ENCODE results near the gene PDZD2. TPM values are rescaled to one million over a fixed set of nuclear protein-coding genes. Genes with fewer than 3 reads are reported as not detected.

The PDZD2 gene
- total RNA-seq, 1 experiment from 2014 or later, result not detected

- no peak for DNase-seq (ENCODE audit: low spot score)
These were observed 227.2 kb downstream of the PDZD2 start for GRCh38 chr5:31866166-31866565.

GRCh38 chr5:31867219-31867618 lies 228.3 kb downstream of the PDZD2 start:
- DNase-seq (ENCODE audit: low spot score), result no peak

- DNase-seq (ENCODE audit: low spot score), result no peak
These were observed 241.5 kb downstream of the PDZD2 start for GRCh38 chr5:31880449-31880848.

DNA sequence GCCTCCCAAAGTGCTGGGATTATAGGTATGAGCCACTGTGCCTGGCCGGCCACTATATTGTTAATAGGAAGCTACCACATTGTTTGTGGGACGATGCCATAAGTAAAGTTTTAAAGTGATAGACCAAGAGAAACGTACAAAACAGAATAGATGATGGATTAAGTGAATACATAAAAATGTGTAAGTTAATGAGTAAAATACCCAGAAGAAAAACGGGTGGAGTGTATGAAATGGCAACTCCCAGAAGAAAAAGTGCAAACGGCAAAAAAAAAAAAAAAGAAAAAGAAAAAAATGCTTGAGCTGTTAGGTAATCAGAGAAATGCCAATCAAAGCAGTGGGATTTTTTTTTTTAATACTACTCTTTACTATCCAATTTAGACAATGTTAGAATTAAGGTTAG lies 246.0 kb downstream of the PDZD2 start:
- no peak for DNase-seq (ENCODE audit: low spot score)

- DNase-seq (ENCODE audit: low spot score), result no peak
These were observed 247.3 kb downstream of the PDZD2 start for GRCh38 chr5:31886206-31886605.

DNA sequence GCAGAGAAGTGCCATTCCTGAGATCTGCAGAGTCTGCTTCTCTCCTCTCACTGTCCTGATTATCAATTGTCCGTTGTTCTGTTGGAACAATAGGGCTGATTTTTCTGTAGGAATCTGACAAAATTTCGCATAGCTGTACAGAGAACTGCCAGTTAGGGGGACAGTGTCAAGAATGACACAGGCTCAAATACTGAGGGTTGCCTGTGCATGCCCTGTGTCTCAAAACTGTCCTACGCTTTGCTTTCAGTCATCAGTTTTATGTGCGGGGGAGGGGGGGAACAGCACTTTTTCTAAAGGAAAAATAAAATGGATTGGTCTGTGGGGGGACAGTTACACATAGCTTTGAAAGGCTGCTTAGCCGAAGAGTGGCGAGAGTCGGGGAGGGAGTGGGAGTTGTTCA lies 248.6 kb downstream of the PDZD2 start:
- DNase-seq (ENCODE audit: low spot score), result no peak

DNA sequence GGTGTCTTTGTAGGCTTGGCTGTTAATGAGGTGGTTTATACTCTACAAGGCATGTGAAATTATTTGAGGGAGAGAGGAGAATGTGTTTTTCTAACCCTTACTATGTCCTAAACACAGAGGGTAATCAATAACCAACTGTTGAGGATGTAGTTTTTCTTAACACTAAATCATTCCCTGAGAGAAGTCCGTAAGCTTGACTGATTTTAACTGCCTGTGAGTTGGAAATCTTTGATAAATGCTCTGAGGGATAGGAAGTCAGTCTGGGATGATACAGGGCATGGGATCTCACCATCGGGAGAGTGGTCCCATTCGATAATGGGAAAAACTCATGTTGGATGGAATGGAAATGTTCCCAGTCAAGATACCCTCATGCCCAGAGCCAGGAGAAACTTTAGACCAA lies 249.6 kb downstream of the PDZD2 start:
- no peak for DNase-seq (ENCODE audit: low spot score)

DNA sequence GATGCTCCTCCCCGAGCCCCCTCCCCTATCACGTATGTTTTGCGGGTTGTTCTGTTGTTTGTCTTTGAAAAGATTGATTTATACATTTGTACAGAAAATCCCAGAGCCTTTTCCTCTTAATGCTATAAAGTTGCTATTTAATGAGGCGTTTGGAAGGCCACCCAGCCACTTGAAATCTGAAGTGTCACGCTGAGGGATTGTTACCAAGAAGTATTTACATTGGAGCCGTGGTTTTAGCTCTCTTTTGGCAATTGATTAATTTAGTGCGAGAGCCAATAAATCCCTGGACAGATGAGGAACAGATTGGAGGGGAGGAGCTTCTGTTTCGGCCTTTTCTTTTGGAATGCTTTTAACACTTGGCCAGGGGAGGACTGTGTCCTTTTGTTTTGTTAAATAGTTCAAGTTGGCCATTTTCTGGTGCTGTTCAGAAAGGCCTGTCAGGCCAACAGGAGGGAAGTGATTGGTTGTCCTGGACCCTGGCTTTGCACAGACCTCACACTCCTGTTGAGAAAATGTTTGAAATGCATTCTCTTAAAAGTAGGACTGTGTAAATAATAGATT lies 250.2 kb downstream of the PDZD2 start:
- no peak for DNase-seq (ENCODE audit: low spot score)

- no peak for DNase-seq (ENCODE audit: low spot score)
These were observed 251.1 kb downstream of the PDZD2 start for GRCh38 chr5:31890046-31890445.

- DNase-seq (ENCODE audit: low spot score), result no peak
These were observed 255.2 kb downstream of the PDZD2 start for GRCh38 chr5:31894141-31894540.

GRCh38 chr5:31895199-31895820 lies 256.4 kb downstream of the PDZD2 start:
- DNase-seq (ENCODE audit: low spot score), result no peak

DNA sequence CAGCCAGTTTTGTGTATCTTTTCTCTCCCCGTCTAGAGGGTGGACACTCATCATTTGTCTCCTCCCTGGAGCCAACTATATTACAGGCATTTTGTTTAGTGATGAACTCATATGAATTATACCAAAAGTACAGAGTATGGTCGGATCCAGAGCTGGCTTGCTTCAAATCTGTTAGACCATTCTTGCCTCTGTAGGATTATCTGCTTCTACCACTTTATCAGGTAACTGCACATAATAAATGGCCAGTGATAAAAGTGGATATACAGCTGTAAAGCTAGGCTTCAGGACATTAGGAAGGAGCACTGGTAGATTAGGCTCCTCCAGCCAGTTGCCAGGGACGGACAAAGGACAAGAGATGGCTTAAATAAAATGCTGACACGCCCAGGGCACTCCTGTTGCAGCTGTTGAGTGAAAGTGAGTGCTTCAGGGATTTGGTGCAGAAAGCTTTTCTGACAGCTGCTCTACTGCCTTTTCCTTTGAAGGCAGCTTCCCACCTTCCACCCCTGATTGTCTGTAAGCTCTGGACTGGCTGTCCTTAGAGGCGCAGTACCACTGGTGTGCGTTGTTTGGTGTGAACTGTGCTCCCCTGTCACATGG lies 259.2 kb downstream of the PDZD2 start:
- DNase-seq (ENCODE audit: low spot score), result no peak

DNA sequence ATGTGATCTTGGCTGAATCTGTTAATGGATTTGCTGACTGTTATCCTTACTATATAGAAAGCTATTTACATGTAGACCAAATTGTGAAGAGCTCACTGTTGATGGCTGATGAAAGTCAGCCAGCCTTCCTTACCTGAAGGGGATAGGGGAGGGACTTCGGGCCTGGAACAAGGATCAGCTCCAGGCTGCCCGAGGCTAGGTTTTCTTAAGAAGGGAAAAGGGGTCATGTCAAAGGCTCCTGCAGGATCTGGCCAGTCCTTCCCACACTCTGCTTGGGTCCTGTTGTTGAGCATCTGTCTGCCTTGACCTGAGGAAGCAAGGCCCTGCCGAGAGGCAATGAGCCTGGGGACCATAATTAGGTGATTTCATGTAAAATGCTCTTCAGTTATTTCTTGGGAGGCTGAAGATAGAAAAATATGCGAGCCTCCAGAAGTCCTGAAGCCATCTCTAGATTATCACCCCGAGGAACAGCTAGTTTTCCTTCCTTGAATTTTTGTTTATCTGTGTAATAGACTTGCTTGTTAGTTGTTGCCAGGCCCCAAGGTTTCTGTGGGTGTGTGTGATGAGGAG lies 261.4 kb downstream of the PDZD2 start:
- no peak for DNase-seq (ENCODE audit: low spot score)

- DNase-seq (ENCODE audit: low spot score), result no peak
These were observed 263.0 kb downstream of the PDZD2 start for GRCh38 chr5:31901807-31902530.

DNA sequence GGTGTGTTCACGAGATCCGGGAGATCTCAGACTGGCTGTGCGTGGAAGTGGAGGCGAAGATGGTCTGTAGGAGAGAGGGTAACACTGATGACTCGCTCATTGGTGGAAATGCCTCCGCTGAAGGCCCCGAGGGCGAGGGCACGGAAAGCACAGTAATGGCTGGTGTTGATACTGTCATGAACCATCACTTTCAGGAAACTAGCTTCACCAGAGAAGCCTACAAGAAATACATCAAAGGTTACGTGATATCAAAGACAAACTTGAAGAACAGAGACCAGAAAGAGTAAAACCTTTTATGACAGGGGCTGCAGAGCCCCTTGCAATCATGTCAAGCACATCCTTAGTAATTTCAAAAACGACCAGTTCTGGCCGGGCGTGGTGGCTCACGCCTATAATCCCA lies 269.5 kb downstream of the PDZD2 start:
- no peak for DNase-seq (ENCODE audit: low spot score)

DNA sequence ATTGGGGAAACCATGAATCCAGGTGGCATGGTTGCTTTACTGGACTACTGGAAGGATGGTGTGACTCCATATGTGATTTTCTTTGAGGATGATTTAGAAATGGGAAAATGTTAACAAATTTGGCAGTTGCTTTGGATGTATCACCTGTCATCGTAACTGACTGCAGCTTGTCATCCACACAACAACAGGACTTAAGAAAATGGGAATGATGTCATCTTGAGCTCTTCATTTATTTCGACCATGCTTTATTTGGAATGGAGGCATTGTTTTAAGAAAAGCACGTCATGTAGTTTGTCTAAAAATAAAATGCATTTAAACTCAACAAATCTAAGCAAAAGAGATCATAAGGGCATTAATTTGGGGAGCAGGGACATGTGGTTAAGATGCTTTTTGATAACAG lies 270.1 kb downstream of the PDZD2 start:
- no peak for DNase-seq (ENCODE audit: low spot score)

DNA sequence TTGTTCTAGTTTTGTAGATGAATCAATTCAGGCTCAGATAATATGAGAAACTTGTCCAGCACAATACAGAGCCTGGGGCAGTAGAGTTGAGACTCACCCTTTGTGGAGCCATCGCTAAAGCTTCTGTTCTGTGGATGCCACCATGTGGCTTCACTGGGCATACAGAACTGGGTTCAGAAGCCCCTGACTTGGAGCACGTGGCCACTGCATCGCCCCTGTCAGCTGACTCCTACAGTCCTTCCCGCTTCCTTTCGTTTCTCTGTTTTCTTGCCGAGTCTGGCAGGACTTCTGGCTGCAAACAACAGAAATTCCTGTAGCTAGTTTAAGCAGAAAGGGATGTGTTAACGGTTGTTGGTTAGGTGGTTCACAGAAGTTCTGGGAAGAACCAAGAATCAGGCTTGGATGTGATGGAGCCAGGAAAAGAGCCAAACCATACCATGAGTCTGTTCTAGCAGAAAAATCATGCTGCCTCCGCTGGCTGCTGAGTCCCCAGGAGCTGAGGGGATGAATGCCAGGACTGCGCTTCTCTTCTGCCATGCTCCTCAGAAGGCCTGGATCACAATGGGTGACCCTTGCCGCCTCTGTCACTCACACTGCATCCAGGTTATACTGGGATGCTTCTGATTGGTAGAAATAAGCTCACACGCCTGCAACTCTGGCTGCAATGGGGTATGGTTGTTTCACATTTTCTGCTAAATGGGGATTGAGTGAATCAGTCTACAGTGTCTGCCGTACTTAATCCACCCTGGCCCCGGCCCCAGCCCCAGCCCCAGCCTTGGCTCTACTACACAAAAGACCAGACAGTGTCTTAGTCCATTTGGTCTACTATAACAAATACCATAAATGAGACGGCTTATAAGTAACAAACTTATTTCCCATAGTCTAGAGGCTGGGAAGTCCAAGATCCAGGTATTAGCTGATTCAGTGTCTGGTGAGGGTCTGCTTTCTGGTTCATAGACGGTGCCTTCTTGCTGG lies 272.6 kb downstream of the PDZD2 start:
- no peak for DNase-seq (ENCODE audit: low spot score)

GRCh38 chr5:31913808-31914207 lies 274.9 kb downstream of the PDZD2 start:
- DNase-seq (ENCODE audit: low spot score), result no peak

DNA sequence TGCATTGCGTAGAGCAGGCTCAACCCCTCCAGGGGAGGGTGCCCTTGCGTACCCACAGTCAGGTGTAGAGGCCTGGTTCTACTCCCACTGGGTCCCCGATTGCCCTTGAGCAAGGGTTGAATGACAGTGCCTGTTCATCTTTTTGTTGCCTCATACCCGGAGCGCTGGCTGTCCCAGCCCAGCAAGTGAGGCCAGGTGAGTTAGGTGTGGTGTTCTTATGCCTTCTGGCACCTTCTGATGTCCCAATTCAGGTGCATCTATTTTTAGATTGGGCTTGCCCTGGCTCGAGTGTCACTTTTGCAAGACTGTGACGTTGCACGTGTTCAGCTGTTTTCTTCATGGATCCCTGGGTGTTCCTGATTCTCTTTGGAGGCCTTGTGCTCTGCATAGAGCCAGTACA lies 277.4 kb downstream of the PDZD2 start:
- no peak for DNase-seq (ENCODE audit: low spot score)

- DNase-seq (ENCODE audit: low spot score), result no peak
These were observed 279.8 kb downstream of the PDZD2 start for GRCh38 chr5:31918739-31919138.

GRCh38 chr5:31921852-31922305 lies 282.9 kb downstream of the PDZD2 start:
- no peak for DNase-seq (ENCODE audit: low spot score)
